ENCODE data around the gene PTRH2.
"Not testable (repeated sequence)": the region's sequence is repeated elsewhere in the genome, so short reads cannot be mapped to it uniquely, and the experiment has no call there.

PTRH2 gene

GRCh38 chr17:59707149-59707970, at the start of gene PTRH2, which contains the start of gene VMP1:
TSS of gene PTRH2 (minus strand) at chr17:59707430. CDS start at chr17:59697978, 9,452 bp downstream.
TSS of gene VMP1 (plus strand) at chr17:59707654. CDS start at chr17:59731447, 23,793 bp downstream.
- DNase-seq (ENCODE audit: low read depth in 2 of 2), result peak; percentile 86 to 89

- no peak for DNase-seq (ENCODE audit: low read depth in 2 of 2)
Observed at GRCh38 chr17:59756236-59756818, 49.1 kb upstream of the PTRH2 start.

- DNase-seq (ENCODE audit: low read depth in 2 of 2), result not testable (repeated sequence)
Observed at GRCh38 chr17:59755069-59755468, 47.8 kb upstream of the PTRH2 start.

GRCh38 chr17:59754552-59754951, 47.3 kb upstream of the PTRH2 start:
- DNase-seq (ENCODE audit: low read depth in 2 of 2), result peak; percentile 7 to 13

GRCh38 chr17:59753522-59754467, 46.6 kb upstream of the PTRH2 start:
- no peak for DNase-seq (ENCODE audit: low read depth in 2 of 2)

GRCh38 chr17:59752922-59753321, 45.7 kb upstream of the PTRH2 start:
- DNase-seq (ENCODE audit: low read depth in 2 of 2), result no peak

- no peak for DNase-seq (ENCODE audit: low read depth in 2 of 2)
Observed at GRCh38 chr17:59752446-59752845, 45.2 kb upstream of the PTRH2 start.

- no peak for DNase-seq (ENCODE audit: low read depth in 2 of 2)
Observed at GRCh38 chr17:59751955-59752413, 44.8 kb upstream of the PTRH2 start.

GRCh38 chr17:59748591-59748990, 41.4 kb upstream of the PTRH2 start:
- DNase-seq (ENCODE audit: low read depth in 2 of 2), result no peak

- DNase-seq (ENCODE audit: low read depth in 2 of 2), result no peak
Observed at GRCh38 chr17:59746849-59747445, 39.7 kb upstream of the PTRH2 start.

GRCh38 chr17:59745040-59745439, 37.8 kb upstream of the PTRH2 start:
- DNase-seq (ENCODE audit: low read depth in 2 of 2), result no peak

- DNase-seq (ENCODE audit: low read depth in 2 of 2), result no peak
Observed at GRCh38 chr17:59743842-59744241, 36.6 kb upstream of the PTRH2 start.

GRCh38 chr17:59737324-59737723, 30.1 kb upstream of the PTRH2 start:
- DNase-seq (ENCODE audit: low read depth in 2 of 2), result no peak

GRCh38 chr17:59734226-59734625, 27.0 kb upstream of the PTRH2 start:
- no peak for DNase-seq (ENCODE audit: low read depth in 2 of 2)

GRCh38 chr17:59733697-59734096, 26.5 kb upstream of the PTRH2 start:
- no peak for DNase-seq (ENCODE audit: low read depth in 2 of 2)

- no peak for DNase-seq (ENCODE audit: low read depth in 2 of 2)
Observed at GRCh38 chr17:59730268-59730834, 23.1 kb upstream of the PTRH2 start.

GRCh38 chr17:59727817-59728533, 20.7 kb upstream of the PTRH2 start:
- no peak for DNase-seq (ENCODE audit: low read depth in 2 of 2)

GRCh38 chr17:59725691-59726090, 18.5 kb upstream of the PTRH2 start:
- no peak for DNase-seq (ENCODE audit: low read depth in 2 of 2)

- DNase-seq (ENCODE audit: low read depth in 2 of 2), result no peak
Observed at GRCh38 chr17:59723607-59724006, 16.4 kb upstream of the PTRH2 start.

GRCh38 chr17:59723041-59723440, 15.8 kb upstream of the PTRH2 start:
- DNase-seq (ENCODE audit: low read depth in 2 of 2), result no peak

- DNase-seq (ENCODE audit: low read depth in 2 of 2), result no peak
Observed at GRCh38 chr17:59722623-59723022, 15.4 kb upstream of the PTRH2 start.

All from stimulated activated CD8-positive, alpha-beta memory T cell treated with anti-CD3 and anti-CD28 coated beads, Interleukin-7, amount 100 ng/mL, for 4 hours (primary cell).